Ishikawa (cell line): ENCODE results near the gene SBF2.

Source experiments
- CEBPB ChIP-seq: IDR thresholded peaks from 2 replicates; pipeline ENCODE4 v1.6.1; 2012
- CREB1 ChIP-seq: IDR thresholded peaks from 2 replicates; pipeline ENCODE4 v1.6.1; 2012; ENCODE audit warnings: low read depth
- EGR1 ChIP-seq: IDR thresholded peaks from 2 replicates; pipeline ENCODE4 v1.6.1; 2012
- EP300 ChIP-seq: IDR thresholded peaks from 2 replicates; pipeline ENCODE4 v1.6.1; 2012; ENCODE audit warnings: borderline replicate concordance
- FOXM1 ChIP-seq: IDR thresholded peaks from 2 replicates; pipeline ENCODE4 v1.6.1; 2012; ENCODE audit warnings: low read depth, borderline replicate concordance
- NFIC ChIP-seq: IDR thresholded peaks from 2 replicates; pipeline ENCODE4 v1.6.1; 2012
- RAD21 ChIP-seq: IDR thresholded peaks from 2 replicates; pipeline ENCODE4 v1.6.1; 2012; ENCODE audit warnings: low read depth
- TAF1 ChIP-seq: IDR thresholded peaks from 2 replicates; pipeline ENCODE4 v1.6.1; 2012; ENCODE audit warnings: low read depth, mild to moderate bottlenecking
- TCF12 ChIP-seq: IDR thresholded peaks from 2 replicates; pipeline ENCODE4 v1.6.1; 2012; ENCODE audit warnings: low read depth
- TEAD4 ChIP-seq: IDR thresholded peaks from 2 replicates; pipeline ENCODE4 v1.6.1; 2012
- YY1 ChIP-seq: IDR thresholded peaks from 2 replicates; pipeline ENCODE4 v1.6.1; 2012; ENCODE audit warnings: low read depth
- ZBTB7A ChIP-seq: IDR thresholded peaks from 2 replicates; pipeline ENCODE4 v1.6.1; 2012; ENCODE audit warnings: low read depth
- TF ChIP-seq, protein P1 (sequence below): IDR thresholded peaks from 2 replicates; pipeline ENCODE4 v1.6.1; 2012; ENCODE audit warnings: low read depth, mild to moderate bottlenecking
- TF ChIP-seq, protein P2 (sequence below): IDR thresholded peaks from 2 replicates; pipeline ENCODE4 v1.6.1; 2012
- TF ChIP-seq, protein P3 (sequence below): IDR thresholded peaks from 2 replicates; pipeline ENCODE4 v1.6.1; 2012

Gene SBF2

DNA sequence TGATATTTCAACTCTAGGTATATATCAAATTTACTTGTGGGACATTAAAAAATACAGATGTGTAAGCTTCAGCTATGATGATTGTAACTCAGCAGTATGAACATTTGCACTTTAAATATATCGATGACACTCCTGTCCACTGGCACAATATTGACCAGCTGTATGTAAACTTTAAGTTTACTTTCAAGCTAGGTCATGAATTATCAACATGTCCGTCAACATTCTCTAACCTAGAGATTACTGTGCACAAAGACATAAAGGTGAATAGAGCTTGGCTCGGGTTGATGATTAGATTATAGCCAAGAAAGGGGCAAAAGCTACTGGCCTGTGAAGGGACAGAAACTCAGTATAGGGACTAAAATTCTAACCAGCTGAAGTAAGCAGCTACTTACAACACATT is 343.6 kb downstream of the SBF2 start:
- no peak for TF ChIP-seq NFIC

DNA sequence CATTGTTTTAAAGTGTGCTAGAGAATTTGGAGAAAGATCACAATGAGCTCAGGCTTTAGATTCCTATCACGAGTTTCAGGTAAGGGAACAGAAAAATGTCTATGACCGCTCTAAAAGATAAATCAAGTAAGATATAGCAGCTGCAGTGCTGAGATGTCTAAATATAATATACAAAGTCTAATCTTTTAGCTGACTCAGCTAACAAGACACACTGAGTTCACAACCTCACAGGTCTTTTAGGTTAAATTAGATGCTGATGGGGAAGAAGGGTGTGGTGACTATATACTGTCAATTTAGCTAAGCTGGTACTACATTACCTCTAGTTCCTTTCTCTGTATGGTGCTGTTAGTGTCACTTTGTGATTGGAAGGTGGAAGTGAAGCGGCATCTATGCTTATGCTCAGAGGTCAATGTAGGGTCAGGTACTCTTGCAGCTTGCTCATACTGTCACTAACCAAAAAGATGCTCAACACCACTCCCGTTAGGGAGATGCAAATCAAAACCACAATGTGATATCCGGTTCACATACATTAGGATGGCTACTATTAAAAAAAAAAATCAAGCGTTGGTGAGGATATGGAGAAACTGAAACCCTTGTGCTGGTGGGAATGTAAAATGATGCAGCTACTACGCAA is 346.7 kb downstream of the SBF2 start:
- TF ChIP-seq NFIC (no peak), YY1 (no peak), EP300 (no peak), ZBTB7A (no peak), FOXM1 (no peak)

DNA sequence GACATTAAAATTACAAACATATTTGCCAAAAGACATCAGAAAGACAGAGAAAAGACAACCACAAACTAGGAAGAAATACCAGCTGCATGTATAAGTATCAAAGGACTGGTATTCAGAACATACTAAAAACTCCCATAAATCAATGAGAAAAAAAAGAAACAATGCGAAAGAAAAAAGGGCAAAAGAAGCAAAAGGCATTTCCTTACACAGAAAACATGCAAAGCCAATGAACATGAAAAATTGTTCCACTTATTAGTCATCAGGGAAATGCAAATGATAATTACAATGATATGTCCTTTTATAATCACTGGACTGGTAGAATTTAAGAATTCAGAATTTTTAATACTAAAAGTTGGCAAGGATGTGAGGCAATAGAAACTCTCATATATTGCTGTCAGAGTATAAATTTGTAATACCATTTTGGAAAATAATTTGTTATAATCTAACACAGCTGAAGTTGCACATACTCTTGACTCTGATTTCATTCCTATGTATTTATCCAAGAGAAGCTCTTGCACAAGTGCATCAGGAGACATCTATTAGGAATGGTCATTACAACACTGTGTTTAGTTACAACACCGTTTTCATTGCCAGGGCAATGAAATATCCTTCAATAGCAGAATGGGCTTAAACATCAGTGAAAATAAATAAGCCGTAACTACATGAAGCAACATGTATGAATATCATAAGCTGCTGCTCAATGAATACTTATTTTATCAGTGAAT is 350.5 kb downstream of the SBF2 start:
- TF ChIP-seq, protein P1, sequence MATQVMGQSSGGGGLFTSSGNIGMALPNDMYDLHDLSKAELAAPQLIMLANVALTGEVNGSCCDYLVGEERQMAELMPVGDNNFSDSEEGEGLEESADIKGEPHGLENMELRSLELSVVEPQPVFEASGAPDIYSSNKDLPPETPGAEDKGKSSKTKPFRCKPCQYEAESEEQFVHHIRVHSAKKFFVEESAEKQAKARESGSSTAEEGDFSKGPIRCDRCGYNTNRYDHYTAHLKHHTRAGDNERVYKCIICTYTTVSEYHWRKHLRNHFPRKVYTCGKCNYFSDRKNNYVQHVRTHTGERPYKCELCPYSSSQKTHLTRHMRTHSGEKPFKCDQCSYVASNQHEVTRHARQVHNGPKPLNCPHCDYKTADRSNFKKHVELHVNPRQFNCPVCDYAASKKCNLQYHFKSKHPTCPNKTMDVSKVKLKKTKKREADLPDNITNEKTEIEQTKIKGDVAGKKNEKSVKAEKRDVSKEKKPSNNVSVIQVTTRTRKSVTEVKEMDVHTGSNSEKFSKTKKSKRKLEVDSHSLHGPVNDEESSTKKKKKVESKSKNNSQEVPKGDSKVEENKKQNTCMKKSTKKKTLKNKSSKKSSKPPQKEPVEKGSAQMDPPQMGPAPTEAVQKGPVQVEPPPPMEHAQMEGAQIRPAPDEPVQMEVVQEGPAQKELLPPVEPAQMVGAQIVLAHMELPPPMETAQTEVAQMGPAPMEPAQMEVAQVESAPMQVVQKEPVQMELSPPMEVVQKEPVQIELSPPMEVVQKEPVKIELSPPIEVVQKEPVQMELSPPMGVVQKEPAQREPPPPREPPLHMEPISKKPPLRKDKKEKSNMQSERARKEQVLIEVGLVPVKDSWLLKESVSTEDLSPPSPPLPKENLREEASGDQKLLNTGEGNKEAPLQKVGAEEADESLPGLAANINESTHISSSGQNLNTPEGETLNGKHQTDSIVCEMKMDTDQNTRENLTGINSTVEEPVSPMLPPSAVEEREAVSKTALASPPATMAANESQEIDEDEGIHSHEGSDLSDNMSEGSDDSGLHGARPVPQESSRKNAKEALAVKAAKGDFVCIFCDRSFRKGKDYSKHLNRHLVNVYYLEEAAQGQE: no peak
- TF ChIP-seq ZBTB7A (no peak), RAD21 (no peak), TAF1 (no peak), EGR1 (no peak), EP300 (no peak), FOXM1 (no peak), CEBPB (no peak)
- TF ChIP-seq, protein P2, sequence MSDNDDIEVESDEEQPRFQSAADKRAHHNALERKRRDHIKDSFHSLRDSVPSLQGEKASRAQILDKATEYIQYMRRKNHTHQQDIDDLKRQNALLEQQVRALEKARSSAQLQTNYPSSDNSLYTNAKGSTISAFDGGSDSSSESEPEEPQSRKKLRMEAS: no peak

DNA sequence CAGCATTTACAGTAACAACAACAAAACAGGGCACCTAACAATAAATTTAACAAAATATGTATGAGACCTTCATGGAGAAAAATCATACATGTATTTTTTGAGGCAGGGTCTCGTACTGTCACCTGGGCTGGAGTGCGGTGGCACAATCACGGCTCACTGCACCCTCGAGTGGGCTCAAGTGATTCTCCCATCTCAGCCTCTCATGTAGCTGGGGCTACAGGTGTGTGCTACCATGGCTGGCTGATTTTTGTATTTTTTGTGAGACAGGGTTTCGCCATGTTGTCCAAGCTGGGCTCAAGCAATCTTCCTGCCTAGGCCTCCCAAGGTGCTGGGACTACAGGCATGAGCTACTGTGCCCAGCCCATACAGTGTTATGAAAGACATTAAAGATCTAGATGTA is 352.0 kb downstream of the SBF2 start:
- TF ChIP-seq EGR1: no peak
- TF ChIP-seq FOXM1: no peak
- no peak for TF ChIP-seq ZBTB7A
- TF ChIP-seq, protein P1: no peak
- no peak for TF ChIP-seq TEAD4
- TF ChIP-seq EP300: no peak
- no peak for TF ChIP-seq TCF12
- TF ChIP-seq TAF1: no peak
- no peak for TF ChIP-seq CREB1
- TF ChIP-seq, protein P3, sequence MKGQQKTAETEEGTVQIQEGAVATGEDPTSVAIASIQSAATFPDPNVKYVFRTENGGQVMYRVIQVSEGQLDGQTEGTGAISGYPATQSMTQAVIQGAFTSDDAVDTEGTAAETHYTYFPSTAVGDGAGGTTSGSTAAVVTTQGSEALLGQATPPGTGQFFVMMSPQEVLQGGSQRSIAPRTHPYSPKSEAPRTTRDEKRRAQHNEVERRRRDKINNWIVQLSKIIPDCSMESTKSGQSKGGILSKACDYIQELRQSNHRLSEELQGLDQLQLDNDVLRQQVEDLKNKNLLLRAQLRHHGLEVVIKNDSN: no peak

DNA sequence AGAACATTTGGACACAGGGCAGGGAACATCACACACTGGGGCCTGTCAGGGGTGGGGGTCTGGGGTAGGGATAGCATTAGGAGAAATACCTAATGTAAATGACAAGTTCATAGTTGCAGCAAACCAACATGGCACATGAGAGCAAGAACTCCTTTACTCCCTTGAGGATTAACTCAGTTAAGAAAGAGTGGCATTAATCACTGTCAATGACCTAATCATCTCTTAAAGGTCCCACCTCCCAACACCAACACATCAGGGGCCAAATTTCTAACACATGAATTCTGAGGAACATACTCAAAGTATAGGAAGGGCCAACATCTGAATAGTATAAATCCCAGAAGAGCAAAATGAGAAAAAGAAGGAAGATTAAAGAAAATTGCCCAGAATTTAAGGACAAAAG is 357.3 kb downstream of the SBF2 start:
- no peak for TF ChIP-seq RAD21
- TF ChIP-seq ZBTB7A: no peak
- TF ChIP-seq EP300: no peak
- TF ChIP-seq EGR1: no peak
- TF ChIP-seq CEBPB: no peak
- TF ChIP-seq, protein P1: no peak
- no peak for TF ChIP-seq TAF1
- no peak for TF ChIP-seq FOXM1
- no peak for TF ChIP-seq YY1
- TF ChIP-seq, protein P2: no peak
- no peak for TF ChIP-seq TCF12
- no peak for TF ChIP-seq TEAD4
- TF ChIP-seq NFIC: no peak
- TF ChIP-seq CREB1: no peak
- TF ChIP-seq, protein P3: no peak
